ENCODE measurements around the gene NCOA7.
A peak's percentile ranks its signal among the peaks of the same experiment; 100 is the strongest.
"Not testable (repeated sequence)": the region's sequence is repeated elsewhere in the genome, so short reads cannot be mapped to it uniquely, and the experiment has no call there.

The NCOA7 gene

GRCh38 chr6:125953502-125953875 is 162.7 kb downstream of the NCOA7 start:
- no peak for DNase-seq

GRCh38 chr6:125954735-125955339 is 164.1 kb downstream of the NCOA7 start:
- no peak for DNase-seq

- DNase-seq = no peak
These were observed 165.2 kb downstream of the NCOA7 start for GRCh38 chr6:125955973-125956372.

- peak; percentile 97 for DNase-seq
These were observed 166.0 kb downstream of the NCOA7 start, which contains the start of gene HINT3 for GRCh38 chr6:125956506-125957390. Gene HINT3, plus strand, starts transcription at chr6:125956770. Its CDS starts 208 bp downstream, at chr6:125956978.

GRCh38 chr6:125957391-125957693 is 166.6 kb downstream of the NCOA7 start:
- no peak for DNase-seq

- peak; percentile 90 for DNase-seq
These were observed 167.1 kb downstream of the NCOA7 start for GRCh38 chr6:125957845-125958244.

GRCh38 chr6:125959041-125959440 is 168.3 kb downstream of the NCOA7 start:
- no peak for DNase-seq

GRCh38 chr6:125961117-125961516 is 170.4 kb downstream of the NCOA7 start:
- DNase-seq = no peak

GRCh38 chr6:125962900-125963497 is 172.2 kb downstream of the NCOA7 start:
- DNase-seq = no peak

- no peak for DNase-seq
These were observed 173.1 kb downstream of the NCOA7 start for GRCh38 chr6:125963817-125964216.

- no peak for DNase-seq
These were observed 175.8 kb downstream of the NCOA7 start for GRCh38 chr6:125966569-125966968.

- DNase-seq = no peak
These were observed 177.7 kb downstream of the NCOA7 start for GRCh38 chr6:125968493-125968892.

GRCh38 chr6:125970760-125971159 is 180.0 kb downstream of the NCOA7 start:
- DNase-seq = no peak

GRCh38 chr6:125972478-125972877 is 181.7 kb downstream of the NCOA7 start:
- DNase-seq = not testable (repeated sequence)

GRCh38 chr6:125974214-125974866 is 183.6 kb downstream of the NCOA7 start:
- DNase-seq = no peak

GRCh38 chr6:125979101-125979500 is 188.3 kb downstream of the NCOA7 start:
- DNase-seq = no peak
